ENCODE data around the gene RPS6KA2.
A peak's percentile ranks its signal among the peaks of the same experiment; 100 is the strongest.

RPS6KA2 gene

GRCh38 chr6:166579237-166579850 is 47.7 kb downstream of the RPS6KA2 start:
- DNase-seq (ENCODE audit: low read depth): no peak
- TF ChIP-seq CTCF (IDR thresholded peaks at IDR 0.05; ENCODE audit: low read length, missing control alignments): no peak
- H3K4me3 ChIP-seq (replicated peaks; ENCODE audit: low read depth, low read length): no peak overlapping the region

- DNase-seq (ENCODE audit: low read depth): no peak
- H3K4me3 ChIP-seq (replicated peaks; ENCODE audit: low read depth, low read length): no peak overlapping the region
- no peak for TF ChIP-seq CTCF (IDR thresholded peaks at IDR 0.05; ENCODE audit: low read length, missing control alignments)
Measured at GRCh38 chr6:166578536-166579236, 48.4 kb downstream of the RPS6KA2 start.

GRCh38 chr6:166575205-166575604 is 51.8 kb downstream of the RPS6KA2 start:
- no peak for TF ChIP-seq CTCF (IDR thresholded peaks at IDR 0.05; ENCODE audit: low read length, missing control alignments)
- no peak overlapping the region for H3K4me3 ChIP-seq (replicated peaks; ENCODE audit: low read depth, low read length)
- peak; percentile 69 for DNase-seq (ENCODE audit: low read depth)

GRCh38 chr6:166573511-166574216 is 53.4 kb downstream of the RPS6KA2 start:
- no peak for DNase-seq (ENCODE audit: low read depth)
- no peak for TF ChIP-seq CTCF (IDR thresholded peaks at IDR 0.05; ENCODE audit: low read length, missing control alignments)
- no peak overlapping the region for H3K4me3 ChIP-seq (replicated peaks; ENCODE audit: low read depth, low read length)

GRCh38 chr6:166572370-166573261 is 54.4 kb downstream of the RPS6KA2 start:
- no peak overlapping the region for H3K4me3 ChIP-seq (replicated peaks; ENCODE audit: low read depth, low read length)
- peak; percentile 39 for DNase-seq (ENCODE audit: low read depth)
- no peak for TF ChIP-seq CTCF (IDR thresholded peaks at IDR 0.05; ENCODE audit: low read length, missing control alignments)

GRCh38 chr6:166570929-166571713 is 55.9 kb downstream of the RPS6KA2 start:
- DNase-seq (ENCODE audit: low read depth): no peak
- H3K4me3 ChIP-seq (replicated peaks; ENCODE audit: low read depth, low read length): no peak overlapping the region
- no peak for TF ChIP-seq CTCF (IDR thresholded peaks at IDR 0.05; ENCODE audit: low read length, missing control alignments)
